OCI-LY7 (cell line): ENCODE results near the gene CFDP1. TPM values are rescaled to one million over a fixed set of nuclear protein-coding genes. Genes with fewer than 3 reads are reported as not detected.
A peak's percentile ranks its signal among the peaks of the same experiment; 100 is the strongest.

Source experiments
- BruUV-seq: library from RNA; stranded (reverse); fragments of 400-500 nt; replicated peaks from 2 replicates; lab custom pipeline; 2021; lab: Mats Ljungman, UMichigan
- CTCF ChIA-PET: fragments of 300-600 bp; sonication (Branson Sonifier 250); formaldehyde crosslinking; loops from one replicate; lab custom pipeline; 2022; ENCODE audit warnings: antibody characterized with exemption; ENCODE audit not compliant: unreplicated experiment; lab: Charles Lee
- POLR2A ChIA-PET: fragments of 300-600 bp; sonication (Branson Sonifier 250); formaldehyde crosslinking; loops from one replicate; lab custom pipeline; 2022; ENCODE audit warnings: antibody characterized with exemption; lab: Charles Lee
- DNase-seq: peaks from one replicate; pipeline ENCODE4 v3.0.0-alpha.2; 2015; ENCODE audit warnings: low spot score
- H2AFZ ChIP-seq: fragments of 200-600 bp; sonication (generic), shearing (Covaris generic); 2 replicates; pipeline ENCODE4 v1.6.1; 2014; ENCODE audit warnings: mild to moderate bottlenecking, antibody characterized with exemption, low read length, moderate library complexity
- H3K27ac ChIP-seq: fragments of 200-600 bp; sonication (generic); 2 replicates; pipeline ENCODE4 v1.5.1; 2014; ENCODE audit warnings: mixed run types, low read depth, mild to moderate bottlenecking, moderate library complexity, low read length, inconsistent platforms; ENCODE audit not compliant: poor library complexity, severe bottlenecking
- H3K36me3 ChIP-seq: fragments of 200-600 bp; sonication (generic); 2 replicates; pipeline ENCODE4 v1.6.1; 2014; ENCODE audit warnings: mild to moderate bottlenecking, antibody characterized with exemption, low read length, moderate library complexity, mixed read lengths; ENCODE audit not compliant: insufficient read depth
- H3K4me1 ChIP-seq: fragments of 200-600 bp; sonication (generic); 2 replicates; pipeline ENCODE4 v1.5.1; 2014; ENCODE audit warnings: mild to moderate bottlenecking, low read length; ENCODE audit not compliant: insufficient read depth, poor library complexity, severe bottlenecking
- H3K4me2 ChIP-seq: fragments of 200-600 bp; sonication (generic); 2 replicates; pipeline ENCODE4 v1.6.1; 2014; ENCODE audit warnings: mild to moderate bottlenecking, low read length
- H3K4me3 ChIP-seq: fragments of 200-600 bp; sonication (generic); 2 replicates; pipeline ENCODE4 v1.5.1; 2014; ENCODE audit warnings: mild to moderate bottlenecking, low read depth, low read length; ENCODE audit not compliant: poor library complexity, severe bottlenecking
- H3K79me2 ChIP-seq: fragments of 200-600 bp; sonication (generic); 2 replicates; pipeline ENCODE4 v1.6.1; 2016; ENCODE audit warnings: low read depth, mild to moderate bottlenecking, low read length, moderate library complexity, mixed read lengths; ENCODE audit not compliant: insufficient read depth
- H3K9me2 ChIP-seq: fragments of 200-600 bp; sonication (generic); 2 replicates; pipeline ENCODE4 v1.6.1; 2016; ENCODE audit warnings: mild to moderate bottlenecking, low read length, mixed read lengths; ENCODE audit not compliant: insufficient read depth
- H3K9me3 ChIP-seq: fragments of 200-600 bp; sonication (generic); 2 replicates; pipeline ENCODE4 v1.6.1; 2014; ENCODE audit warnings: mild to moderate bottlenecking, mixed run types, low read length, mixed read lengths
- H4K20me1 ChIP-seq: fragments of 200-600 bp; sonication (generic); 2 replicates; pipeline ENCODE4 v1.6.1; 2014; ENCODE audit warnings: mild to moderate bottlenecking, antibody characterized with exemption, low read length, moderate library complexity, mixed read lengths; ENCODE audit not compliant: insufficient read depth
- CTCF ChIP-seq: fragments of 200-600 bp; sonication (generic); conservative IDR thresholded peaks from 2 replicates; pipeline ENCODE4 v1.5.1; 2014; ENCODE audit warnings: mild to moderate bottlenecking, antibody characterized with exemption, low read length, moderate library complexity, mixed read lengths
- EZH2phosphoT487 ChIP-seq: fragments of 200-600 bp; sonication (generic); IDR thresholded peaks from 2 replicates; pipeline ENCODE4 v1.6.1; 2018; ENCODE audit warnings: low read depth, borderline replicate concordance, mild to moderate bottlenecking, mixed run types, antibody characterized with exemption, low read length, moderate library complexity, mixed read lengths
- intact Hi-C: fragments of 100-400 bp; cut with micrococcal nuclease; formaldehyde crosslinking; loops from one replicate; pipeline ENCODE4 v1.10.0; 2022; ENCODE audit not compliant: unreplicated experiment
- total RNA-seq, 2 experiments: library from RNA; depleted of rRNA in 1 of 2; stranded (reverse); fragments of >200 nt in 1 of 2; shearing (Covaris generic) in 1 of 2; gene quantifications; 2 replicates each; pipeline ENCODE4 v1.2.3, GENCODE V29; 2014 to 2022

CFDP1 gene
- total RNA-seq, 2 experiments from 2014 or later: 30.0 to 57.6 TPM

DNA sequence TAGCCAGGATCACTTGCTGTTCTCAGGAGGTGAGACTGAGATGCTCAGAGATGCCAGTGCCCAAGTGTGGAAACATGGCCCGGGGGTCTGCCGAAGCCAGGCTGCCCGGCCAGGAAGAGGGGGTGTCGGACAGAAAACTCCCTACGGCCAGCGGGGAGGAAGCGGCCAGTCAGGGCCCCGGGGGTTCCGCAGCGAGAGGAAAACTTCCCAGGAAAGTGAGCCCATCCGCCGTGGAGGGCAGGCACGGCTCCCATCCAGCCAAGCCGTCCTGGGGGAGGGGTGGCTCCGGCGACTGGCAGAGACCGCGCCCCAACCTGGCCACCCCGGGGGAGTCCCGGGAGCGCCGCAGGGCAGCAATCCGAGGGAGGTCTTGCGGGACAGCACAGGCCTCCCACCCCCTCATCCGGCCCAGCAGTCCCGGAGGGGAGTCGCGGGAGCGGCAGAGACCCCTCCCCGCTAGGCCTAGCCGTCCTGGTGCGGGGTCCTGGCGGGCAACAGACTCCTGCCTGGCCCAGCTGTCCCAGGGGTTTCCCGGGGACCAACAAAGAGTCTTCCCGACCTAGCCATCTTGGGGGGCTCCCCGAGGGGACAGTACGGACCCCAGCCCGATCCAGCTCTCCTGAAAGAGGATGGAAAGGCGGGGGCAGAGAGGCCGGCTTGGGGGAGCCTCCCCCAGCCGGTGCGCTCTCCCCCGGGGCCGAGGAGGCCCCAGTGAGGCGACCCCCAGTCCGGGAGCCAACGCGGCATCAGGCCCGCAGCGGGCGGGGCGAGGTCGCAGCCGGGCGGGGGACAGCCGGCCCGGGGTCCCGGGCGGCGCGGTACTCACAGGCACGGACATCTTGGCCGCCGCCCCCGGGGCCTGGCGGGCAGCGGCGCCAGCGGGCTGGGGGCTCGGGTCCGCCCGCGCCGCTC is 168.0 kb downstream of the CFDP1 start:
- Histone ChIP-seq H3K79me2 (no peaks in the 10 kb centered on the region), H4K20me1 (no peaks in the 10 kb centered on the region), H3K4me3 (peak overlapping the region; percentile 74), H3K4me2 (peak overlapping the region; percentile 63), H3K9me2 (no peaks in the 10 kb centered on the region), H2AFZ (peak overlapping the region; percentile 61), H3K36me3 (no peaks in the 10 kb centered on the region), H3K4me1 (no peaks in the 10 kb centered on the region), H3K9me3 (no peaks in the 10 kb centered on the region), H3K27ac (no peak overlapping the region)
- ChIA-PET POLR2A (interaction anchor here (1.0 to 1.1 kb wide), 3 partner anchors 11 to 115 kb away, joined by 3 to 4 read pairs (median 4); no protein-coding TSS in a partner anchor), CTCF (interaction anchor here (0.9 kb wide), 1 partner anchor 15 kb away, joined by 3 read pairs; no protein-coding TSS in a partner anchor)
- DNase-seq: no peak
- TF ChIP-seq CTCF: no peak
- no peak for TF ChIP-seq EZH2phosphoT487
- intact Hi-C loops: no loop called here
- BruUV-seq: no TSS peak

- intact Hi-C loops: no loop called here
- no TSS peak for BruUV-seq
- ChIA-PET POLR2A (no interaction called here), CTCF (no interaction called here)
- Histone ChIP-seq H3K79me2 (no peaks in the 10 kb centered on the region), H2AFZ (no peak overlapping the region), H3K9me2 (no peaks in the 10 kb centered on the region), H4K20me1 (no peaks in the 10 kb centered on the region), H3K4me3 (no peak overlapping the region), H3K36me3 (no peaks in the 10 kb centered on the region), H3K4me1 (no peaks in the 10 kb centered on the region), H3K27ac (no peak overlapping the region), H3K4me2 (peak overlapping the region; percentile 63), H3K9me3 (no peaks in the 10 kb centered on the region)
- TF ChIP-seq EZH2phosphoT487 (no peak), CTCF (no peak)
- DNase-seq: no peak
These were observed 168.8 kb downstream of the CFDP1 start for GRCh38 chr16:75264457-75264998.
